ENCODE results near the gene ARHGAP42.
"Not testable (repeated sequence)": the region's sequence is repeated elsewhere in the genome, so short reads cannot be mapped to it uniquely, and the experiment has no call there.

Gene ARHGAP42

DNA sequence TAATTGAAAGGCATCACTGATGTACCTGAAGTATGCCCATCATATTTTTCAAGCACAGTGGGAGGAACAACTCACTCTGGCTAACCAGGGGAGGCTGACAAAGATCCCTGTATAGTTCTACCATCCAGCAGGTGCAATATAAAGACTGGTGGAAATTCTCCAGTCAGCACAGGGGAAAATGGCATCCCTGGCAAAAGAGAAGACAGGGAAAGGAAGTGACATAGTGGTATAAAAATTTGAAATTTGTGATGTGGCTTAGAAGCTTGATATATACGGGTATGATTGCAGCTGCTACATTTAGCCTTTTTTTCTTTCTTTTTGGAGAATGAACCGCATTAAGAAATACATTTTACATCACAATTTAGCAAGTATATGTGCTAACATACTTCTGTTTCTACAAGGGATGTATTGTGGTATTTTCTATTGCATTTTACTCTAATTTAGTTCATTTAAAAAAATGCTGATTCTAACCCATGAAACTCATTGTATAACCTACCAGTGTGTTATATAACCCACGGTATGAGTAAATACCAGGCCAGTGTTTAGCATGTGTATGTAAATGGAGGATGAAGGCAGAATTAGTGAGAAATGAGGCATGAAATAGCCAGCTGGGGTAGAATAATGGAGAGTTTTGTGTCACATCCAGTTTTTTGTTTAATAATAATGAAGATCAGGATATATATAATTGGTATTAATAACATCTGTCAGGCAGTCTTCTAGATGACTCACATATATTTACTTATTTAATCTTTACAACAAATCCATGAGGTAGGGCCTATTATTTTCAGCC, 186.1 kb downstream of the ARHGAP42 start:
- DNase-seq (ENCODE audit: low read depth in 1 of 2, low spot score in 1 of 2) = no peak
- in situ Hi-C loops (cut with HindIII; ENCODE audit: low pct_unique_long_range_greater_than_20kb, low sequenced_read_pairs) = no loop called here
- TF ChIP-seq JUND (IDR thresholded peaks at IDR 0.05; ENCODE audit: low read depth) = no peak

- in situ Hi-C loops (cut with HindIII; ENCODE audit: low pct_unique_long_range_greater_than_20kb, low sequenced_read_pairs) = no loop called here
- DNase-seq (ENCODE audit: low read depth in 1 of 2, low spot score in 1 of 2) = no peak
- no peak for TF ChIP-seq JUND (IDR thresholded peaks at IDR 0.05; ENCODE audit: low read depth)
Observed at GRCh38 chr11:100874203-100874602, 187.1 kb downstream of the ARHGAP42 start.

DNA sequence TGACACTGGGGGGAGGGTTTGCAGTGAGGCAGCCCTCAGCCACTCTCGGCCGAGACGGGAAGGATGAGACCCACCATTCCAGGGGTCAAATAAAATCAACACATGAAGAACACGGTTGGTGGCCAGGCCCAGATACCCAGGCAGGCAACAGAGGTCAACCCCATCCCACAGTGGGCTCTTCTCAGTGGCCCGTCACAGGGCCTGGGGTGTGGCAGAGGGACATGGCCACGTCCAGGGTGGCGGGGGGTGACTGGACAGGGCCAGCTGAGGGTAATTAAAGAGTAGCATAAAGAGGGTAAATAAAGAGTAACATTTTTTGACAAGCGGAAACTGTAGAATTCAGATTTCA, 188.4 kb downstream of the ARHGAP42 start:
- no peak for TF ChIP-seq JUND (IDR thresholded peaks at IDR 0.05; ENCODE audit: low read depth)
- no peak for DNase-seq (ENCODE audit: low read depth in 1 of 2, low spot score in 1 of 2)
- in situ Hi-C loops (cut with HindIII; ENCODE audit: low pct_unique_long_range_greater_than_20kb, low sequenced_read_pairs) = no loop called here

GRCh38 chr11:100876815-100877520, 189.9 kb downstream of the ARHGAP42 start:
- in situ Hi-C loops (cut with HindIII; ENCODE audit: low pct_unique_long_range_greater_than_20kb, low sequenced_read_pairs) = no loop called here
- no peak for DNase-seq (ENCODE audit: low read depth in 1 of 2, low spot score in 1 of 2)
- TF ChIP-seq JUND (IDR thresholded peaks at IDR 0.05; ENCODE audit: low read depth) = no peak

DNA sequence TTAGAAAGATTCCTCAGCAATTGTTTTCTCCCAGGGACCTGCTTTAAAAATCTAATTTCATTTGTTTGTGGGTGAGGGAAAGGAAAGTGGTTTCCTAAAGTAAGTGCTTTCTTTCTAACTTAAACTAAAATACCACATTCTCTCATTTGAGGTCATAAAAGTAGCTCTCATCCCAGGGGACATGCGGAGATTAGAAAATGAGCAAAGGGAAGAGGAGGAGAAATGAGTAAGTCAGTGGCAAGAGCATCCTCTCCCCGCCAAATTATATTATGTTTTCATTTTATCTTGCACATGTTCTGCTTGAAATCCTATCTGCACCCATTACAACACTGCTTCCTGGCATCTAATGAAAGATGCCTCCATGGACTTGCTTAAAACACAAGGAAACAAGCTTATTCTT, 191.4 kb downstream of the ARHGAP42 start:
- DNase-seq (ENCODE audit: low read depth in 1 of 2, low spot score in 1 of 2) = no peak
- no peak for TF ChIP-seq JUND (IDR thresholded peaks at IDR 0.05; ENCODE audit: low read depth)
- in situ Hi-C loops (cut with HindIII; ENCODE audit: low pct_unique_long_range_greater_than_20kb, low sequenced_read_pairs) = no loop called here

DNA sequence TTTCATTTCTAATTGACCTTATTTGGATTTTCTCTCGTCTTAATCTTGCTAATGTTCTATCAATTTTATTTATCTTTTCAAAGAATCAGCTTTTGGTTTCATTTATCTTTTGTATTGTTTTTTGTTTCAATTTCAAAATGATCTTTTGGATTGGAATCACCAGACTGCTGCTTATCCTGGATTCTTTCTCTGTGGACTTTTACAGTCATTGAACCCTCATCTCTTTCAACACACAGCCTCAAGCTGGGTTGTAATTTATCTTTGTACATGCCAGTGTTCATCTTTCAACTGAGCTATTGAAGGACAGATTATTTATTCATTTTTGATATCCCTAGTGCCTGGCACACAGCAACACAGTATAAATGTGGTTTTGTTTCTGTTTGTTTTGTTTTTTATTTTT, 195.9 kb downstream of the ARHGAP42 start:
- in situ Hi-C loops (cut with HindIII; ENCODE audit: low pct_unique_long_range_greater_than_20kb, low sequenced_read_pairs) = no loop called here
- no peak for TF ChIP-seq JUND (IDR thresholded peaks at IDR 0.05; ENCODE audit: low read depth)
- no peak for DNase-seq (ENCODE audit: low read depth in 1 of 2, low spot score in 1 of 2)

DNA sequence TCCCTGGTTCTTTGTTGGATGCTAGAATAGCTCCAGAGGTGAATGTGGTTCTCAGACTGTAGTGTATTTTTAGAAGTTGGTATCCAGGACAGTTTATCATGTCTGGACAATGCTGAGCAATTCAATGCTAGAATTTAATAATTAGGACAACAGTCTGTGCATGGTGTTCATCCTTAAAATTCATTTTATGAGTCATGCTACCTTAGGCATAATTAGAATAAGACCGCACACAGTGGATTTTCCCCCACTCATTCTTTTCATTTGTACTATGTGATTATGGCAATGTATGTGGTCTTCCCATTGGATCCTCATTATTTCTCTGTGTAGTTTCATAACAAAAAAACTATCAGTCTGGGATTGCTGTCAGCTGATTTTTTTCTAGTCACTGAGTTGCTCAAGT, 196.7 kb downstream of the ARHGAP42 start:
- no peak for DNase-seq (ENCODE audit: low read depth in 1 of 2, low spot score in 1 of 2)
- in situ Hi-C loops (cut with HindIII; ENCODE audit: low pct_unique_long_range_greater_than_20kb, low sequenced_read_pairs) = no loop called here

GRCh38 chr11:100887659-100888058, 200.6 kb downstream of the ARHGAP42 start:
- DNase-seq (ENCODE audit: low read depth in 1 of 2, low spot score in 1 of 2) = no peak
- in situ Hi-C loops (cut with HindIII; ENCODE audit: low pct_unique_long_range_greater_than_20kb, low sequenced_read_pairs) = no loop called here

More for the DNA sequence above, 196.7 kb downstream of the ARHGAP42 start:
- no peak for TF ChIP-seq JUND (IDR thresholded peaks at IDR 0.05; ENCODE audit: low read depth)

DNA sequence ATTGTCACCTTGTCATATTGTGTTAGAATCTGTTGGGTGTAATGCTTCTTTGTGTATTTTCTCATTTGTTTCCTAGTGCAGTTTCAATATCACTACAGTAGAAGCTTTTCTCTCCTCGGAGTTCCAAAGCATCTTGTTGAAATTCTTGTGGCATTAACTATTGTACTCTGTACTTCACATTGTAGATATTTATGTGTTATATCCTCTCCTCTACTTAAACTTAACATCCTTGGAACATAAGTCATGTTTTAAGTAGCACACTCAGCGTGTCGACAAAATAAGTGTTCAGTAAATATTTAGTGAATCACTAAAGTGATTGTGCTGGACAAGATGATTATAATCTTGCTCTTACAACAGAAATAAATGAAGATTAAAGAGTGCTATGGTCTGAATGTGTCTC, 201.7 kb downstream of the ARHGAP42 start:
- in situ Hi-C loops (cut with HindIII; ENCODE audit: low pct_unique_long_range_greater_than_20kb, low sequenced_read_pairs) = no loop called here
- no peak for DNase-seq (ENCODE audit: low read depth in 1 of 2, low spot score in 1 of 2)
- TF ChIP-seq JUND (IDR thresholded peaks at IDR 0.05; ENCODE audit: low read depth) = no peak

More at GRCh38 chr11:100887659-100888058, 200.6 kb downstream of the ARHGAP42 start:
- TF ChIP-seq JUND (IDR thresholded peaks at IDR 0.05; ENCODE audit: low read depth) = no peak

DNA sequence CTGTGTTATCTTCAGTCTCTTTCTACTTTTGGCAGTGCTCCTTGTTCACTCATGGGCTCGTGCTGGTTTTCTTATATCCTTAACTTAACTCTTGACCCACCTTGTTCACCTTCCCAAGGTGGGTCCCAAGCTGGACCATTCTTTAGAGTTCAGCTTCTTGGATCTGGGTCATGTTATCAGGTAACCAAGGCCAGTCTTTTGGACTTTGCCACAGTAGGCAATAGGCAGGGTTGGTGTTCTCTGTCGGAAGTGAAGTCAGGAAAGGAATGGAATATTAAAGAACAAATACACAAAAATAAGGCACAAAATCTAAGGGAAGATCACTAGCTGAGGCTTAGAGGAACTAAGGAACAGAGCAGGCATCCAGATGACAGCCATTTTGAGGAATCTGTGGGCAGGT, 202.7 kb downstream of the ARHGAP42 start:
- no peak for TF ChIP-seq JUND (IDR thresholded peaks at IDR 0.05; ENCODE audit: low read depth)
- in situ Hi-C loops (cut with HindIII; ENCODE audit: low pct_unique_long_range_greater_than_20kb, low sequenced_read_pairs) = no loop called here
- no peak for DNase-seq (ENCODE audit: low read depth in 1 of 2, low spot score in 1 of 2)

- in situ Hi-C loops (cut with HindIII; ENCODE audit: low pct_unique_long_range_greater_than_20kb, low sequenced_read_pairs) = no loop called here
- no peak for TF ChIP-seq JUND (IDR thresholded peaks at IDR 0.05; ENCODE audit: low read depth)
- DNase-seq (ENCODE audit: low read depth in 1 of 2, low spot score in 1 of 2) = no peak
Observed at GRCh38 chr11:100890789-100891188, 203.7 kb downstream of the ARHGAP42 start.

- DNase-seq (ENCODE audit: low read depth in 1 of 2, low spot score in 1 of 2) = no peak
- in situ Hi-C loops (cut with HindIII; ENCODE audit: low pct_unique_long_range_greater_than_20kb, low sequenced_read_pairs) = no loop called here
- TF ChIP-seq JUND (IDR thresholded peaks at IDR 0.05; ENCODE audit: low read depth) = no peak
Observed at GRCh38 chr11:100892886-100893285, 205.8 kb downstream of the ARHGAP42 start.

GRCh38 chr11:100895449-100895848, 208.4 kb downstream of the ARHGAP42 start:
- DNase-seq (ENCODE audit: low read depth in 1 of 2, low spot score in 1 of 2) = no peak
- in situ Hi-C loops (cut with HindIII; ENCODE audit: low pct_unique_long_range_greater_than_20kb, low sequenced_read_pairs) = no loop called here
- no peak for TF ChIP-seq JUND (IDR thresholded peaks at IDR 0.05; ENCODE audit: low read depth)

- DNase-seq (ENCODE audit: low read depth in 1 of 2, low spot score in 1 of 2); in situ Hi-C loops (cut with HindIII; ENCODE audit: low pct_unique_long_range_greater_than_20kb, low sequenced_read_pairs): not testable (repeated sequence)
Observed at GRCh38 chr11:100895976-100896375, 208.9 kb downstream of the ARHGAP42 start.

GRCh38 chr11:100901471-100901870, 214.4 kb downstream of the ARHGAP42 start:
- DNase-seq (ENCODE audit: low read depth in 1 of 2, low spot score in 1 of 2); in situ Hi-C loops (cut with HindIII; ENCODE audit: low pct_unique_long_range_greater_than_20kb, low sequenced_read_pairs): not testable (repeated sequence)
